Ascending aorta (tissue), 2 donors: ENCODE data around the gene ARMC3. TPM values are rescaled to one million over a fixed set of nuclear protein-coding genes. Genes with fewer than 3 reads are reported as not detected.

Experiments used
- DNase-seq, 2 donors: peaks; one replicate each; pipeline ENCODE4 v3.0.0-alpha.2; 2019; ENCODE audit warnings: low spot score in 2 of 2
- H3K27ac ChIP-seq, 2 donors: fragments of 200-600 bp; sonication (generic); one replicate each; pipeline ENCODE4 v1.5.1; 2016 to 2017; ENCODE audit warnings: mild to moderate bottlenecking in 1 of 2
- H3K27me3 ChIP-seq: fragments of 200-600 bp; sonication (generic); one replicate; pipeline ENCODE4 v1.5.1; 2017
- H3K36me3 ChIP-seq, 2 donors: fragments of 200-600 bp; sonication (generic); one replicate each; pipeline ENCODE4 v1.5.1; 2016
- H3K4me1 ChIP-seq, 2 donors: fragments of 200-600 bp; sonication (generic); one replicate each; pipeline ENCODE4 v1.5.1; 2016 to 2017; ENCODE audit warnings: mild to moderate bottlenecking in 1 of 2
- H3K4me3 ChIP-seq, 2 donors: fragments of 200-600 bp; sonication (generic); one replicate each; pipeline ENCODE4 v1.5.1; 2016 to 2017; ENCODE audit warnings: mild to moderate bottlenecking in 1 of 2
- H3K9me3 ChIP-seq, 2 donors: fragments of 200-600 bp; sonication (generic); one replicate each; pipeline ENCODE4 v1.5.1; 2016
- intact Hi-C: fragments of 100-400 bp; cut with DNase I; formaldehyde crosslinking; loops from one replicate; pipeline ENCODE4 v1.15.1; 2023
- total RNA-seq: library from RNA; depleted of rRNA; stranded (reverse); fragments of >200 nt; gene quantifications from one replicate; pipeline ENCODE4 v1.1.0, GENCODE V29; 2016
- TF ChIP-seq, protein P1 (sequence below), 3 experiments: fragments of 200-600 bp in 2 of 3; fragments of 450-650 bp in 1 of 3; sonication (generic) in 2 of 3; IDR thresholded peaks; one replicate each; pipeline ENCODE4 v1.5.1; 2016 to 2019; ENCODE audit warnings: antibody characterized with exemption in 3 of 3, mild to moderate bottlenecking in 1 of 3, moderate library complexity in 1 of 3

ARMC3 gene
- total RNA-seq, 1 donor from 2014 or later: not detected

DNA sequence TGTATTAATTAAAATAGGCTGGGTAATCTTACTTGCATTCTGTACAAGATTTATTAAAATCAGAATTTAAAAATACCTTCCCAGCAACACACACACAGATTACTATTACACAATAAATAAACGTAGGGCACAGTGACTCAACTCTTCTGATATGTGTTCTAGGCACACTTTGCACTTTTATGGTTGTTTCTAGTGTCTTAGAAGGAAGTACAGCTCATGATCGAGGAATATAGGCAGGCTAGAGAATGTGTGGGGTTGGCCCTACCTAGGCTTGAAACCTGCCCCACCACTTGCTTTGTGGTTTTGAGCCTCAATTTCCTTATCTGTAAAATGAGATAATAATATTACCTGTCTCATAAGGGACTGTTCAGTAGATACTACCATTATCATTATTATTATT lies 30.5 kb downstream of the ARMC3 start:
- H3K9me3 ChIP-seq: no peaks in the 10 kb centered on the region
- H3K27ac ChIP-seq: no peak overlapping the region
- TF ChIP-seq, protein P1, sequence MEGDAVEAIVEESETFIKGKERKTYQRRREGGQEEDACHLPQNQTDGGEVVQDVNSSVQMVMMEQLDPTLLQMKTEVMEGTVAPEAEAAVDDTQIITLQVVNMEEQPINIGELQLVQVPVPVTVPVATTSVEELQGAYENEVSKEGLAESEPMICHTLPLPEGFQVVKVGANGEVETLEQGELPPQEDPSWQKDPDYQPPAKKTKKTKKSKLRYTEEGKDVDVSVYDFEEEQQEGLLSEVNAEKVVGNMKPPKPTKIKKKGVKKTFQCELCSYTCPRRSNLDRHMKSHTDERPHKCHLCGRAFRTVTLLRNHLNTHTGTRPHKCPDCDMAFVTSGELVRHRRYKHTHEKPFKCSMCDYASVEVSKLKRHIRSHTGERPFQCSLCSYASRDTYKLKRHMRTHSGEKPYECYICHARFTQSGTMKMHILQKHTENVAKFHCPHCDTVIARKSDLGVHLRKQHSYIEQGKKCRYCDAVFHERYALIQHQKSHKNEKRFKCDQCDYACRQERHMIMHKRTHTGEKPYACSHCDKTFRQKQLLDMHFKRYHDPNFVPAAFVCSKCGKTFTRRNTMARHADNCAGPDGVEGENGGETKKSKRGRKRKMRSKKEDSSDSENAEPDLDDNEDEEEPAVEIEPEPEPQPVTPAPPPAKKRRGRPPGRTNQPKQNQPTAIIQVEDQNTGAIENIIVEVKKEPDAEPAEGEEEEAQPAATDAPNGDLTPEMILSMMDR (IDR thresholded peaks at IDR 0.05): no peak
- H3K36me3 ChIP-seq: no peaks in the 10 kb centered on the region
- H3K27me3 ChIP-seq: no peaks in the 10 kb centered on the region
- H3K4me3 ChIP-seq: no peak overlapping the region
- no peak for DNase-seq
- intact Hi-C loops: no loop called here
- no peaks in the 10 kb centered on the region for H3K4me1 ChIP-seq

- no peak for DNase-seq
- Histone ChIP-seq H3K9me3 (no peaks in the 10 kb centered on the region), H3K27me3 (no peaks in the 10 kb centered on the region), H3K4me1 (no peaks in the 10 kb centered on the region), H3K36me3 (no peaks in the 10 kb centered on the region), H3K4me3 (no peak overlapping the region), H3K27ac (no peak overlapping the region)
- intact Hi-C loops: no loop called here
- TF ChIP-seq, protein P1 (IDR thresholded peaks at IDR 0.05): no peak
These were observed 31.4 kb downstream of the ARMC3 start for GRCh38 chr10:22959292-22959691.

DNA sequence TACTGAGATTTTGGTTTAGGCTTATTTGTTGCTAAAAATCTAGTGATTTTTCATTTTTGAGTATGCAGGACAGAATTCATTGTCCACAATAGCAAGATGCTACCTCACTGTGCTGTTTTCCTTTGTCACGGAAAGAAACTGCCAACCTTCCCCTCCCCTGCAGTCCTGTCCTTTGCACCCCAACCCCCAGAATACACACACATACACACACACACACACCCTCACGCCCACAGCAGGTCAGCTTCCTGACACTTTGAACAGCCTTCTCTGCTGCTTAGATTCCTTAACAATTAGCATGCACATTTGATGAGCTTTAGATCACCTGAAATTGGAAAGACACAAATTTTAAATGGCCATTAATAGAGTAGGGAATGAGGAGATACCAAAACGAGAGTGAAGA lies 32.1 kb downstream of the ARMC3 start:
- Histone ChIP-seq H3K9me3 (no peaks in the 10 kb centered on the region), H3K27ac (no peak overlapping the region), H3K4me1 (no peaks in the 10 kb centered on the region), H3K27me3 (no peaks in the 10 kb centered on the region), H3K36me3 (no peaks in the 10 kb centered on the region), H3K4me3 (no peak overlapping the region)
- DNase-seq: no peak
- TF ChIP-seq, protein P1 (IDR thresholded peaks at IDR 0.05): no peak
- intact Hi-C loops: no loop called here

GRCh38 chr10:22962817-22963216 lies 35.0 kb downstream of the ARMC3 start:
- H3K9me3 ChIP-seq: no peaks in the 10 kb centered on the region
- no peak overlapping the region for H3K4me3 ChIP-seq
- TF ChIP-seq, protein P1 (IDR thresholded peaks at IDR 0.05): no peak
- no peaks in the 10 kb centered on the region for H3K27me3 ChIP-seq
- no peaks in the 10 kb centered on the region for H3K4me1 ChIP-seq
- no peak overlapping the region for H3K27ac ChIP-seq
- no peaks in the 10 kb centered on the region for H3K36me3 ChIP-seq
- no peak for DNase-seq
- intact Hi-C loops: no loop called here

DNA sequence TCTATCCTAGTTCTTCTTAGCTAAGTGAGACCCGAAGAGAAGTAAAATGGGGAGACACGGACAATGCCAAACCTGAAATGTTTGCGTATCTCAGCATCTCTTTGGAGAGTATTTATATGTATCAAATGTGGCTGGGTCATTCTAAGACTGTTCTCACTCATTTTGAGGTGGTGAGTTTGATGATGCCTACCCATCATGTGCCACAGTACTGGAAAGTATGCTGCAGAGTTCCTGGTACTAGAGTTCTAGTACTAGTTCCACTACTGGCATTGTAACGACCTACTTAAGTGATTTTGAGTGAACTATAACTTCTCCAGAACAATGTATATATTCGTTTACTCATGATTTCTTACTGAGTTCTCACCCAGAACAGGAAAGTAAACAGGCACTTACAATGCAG lies 41.9 kb downstream of the ARMC3 start:
- intact Hi-C loops: no loop called here
- H3K36me3 ChIP-seq: no peaks in the 10 kb centered on the region
- H3K27ac ChIP-seq: no peak overlapping the region
- no peak for DNase-seq
- no peaks in the 10 kb centered on the region for H3K9me3 ChIP-seq
- TF ChIP-seq, protein P1 (IDR thresholded peaks at IDR 0.05): no peak
- no peaks in the 10 kb centered on the region for H3K27me3 ChIP-seq
- no peak overlapping the region for H3K4me3 ChIP-seq
- no peaks in the 10 kb centered on the region for H3K4me1 ChIP-seq

DNA sequence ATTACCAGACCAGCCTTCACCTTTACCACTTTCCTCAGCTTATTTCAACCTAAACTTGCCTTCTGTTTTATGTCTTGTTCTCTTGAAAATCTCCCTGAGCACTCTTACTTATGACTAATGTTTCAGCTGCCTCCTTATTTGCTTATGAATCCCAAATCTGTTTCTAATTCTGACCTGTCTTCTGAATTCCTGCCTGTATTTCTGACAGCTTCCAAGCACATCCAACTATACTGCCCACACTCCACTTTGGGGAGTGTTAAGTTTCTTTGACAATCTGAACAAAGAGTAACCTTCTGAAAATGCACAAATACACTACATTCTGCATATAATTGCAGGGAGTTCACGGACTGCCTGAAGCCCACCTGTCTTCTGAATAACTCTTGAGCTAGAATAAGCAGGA lies 48.7 kb downstream of the ARMC3 start:
- intact Hi-C loops: no loop called here
- H3K27ac ChIP-seq: no peak overlapping the region

More for the DNA sequence above, 48.7 kb downstream of the ARMC3 start:
- no peak for DNase-seq
- H3K27me3 ChIP-seq: no peaks in the 10 kb centered on the region
- H3K9me3 ChIP-seq: no peaks in the 10 kb centered on the region
- H3K4me1 ChIP-seq: no peaks in the 10 kb centered on the region
- H3K36me3 ChIP-seq: no peaks in the 10 kb centered on the region
- H3K4me3 ChIP-seq: no peak overlapping the region
- TF ChIP-seq, protein P1 (IDR thresholded peaks at IDR 0.05): no peak
